VCaP (cell line): ENCODE results near the gene DENND1A.

Experiments used
- H3K27ac ChIP-seq: fragments of 450-650 bp; 2 replicates; pipeline ENCODE4 v1.5.1; 2017
- CTCF ChIP-seq: fragments of 450-650 bp; conservative IDR thresholded peaks from 2 replicates; pipeline ENCODE4 v1.5.1; 2017; ENCODE audit warnings: mild to moderate bottlenecking, moderate library complexity

The DENND1A gene

GRCh38 chr9:123868002-123868401 is 61.9 kb downstream of the DENND1A start:
- TF ChIP-seq CTCF: no peak
- H3K27ac ChIP-seq: no peak overlapping the region

GRCh38 chr9:123867034-123867433 is 62.9 kb downstream of the DENND1A start:
- H3K27ac ChIP-seq: no peak overlapping the region
- TF ChIP-seq CTCF: no peak

- TF ChIP-seq CTCF: no peak
- no peak overlapping the region for H3K27ac ChIP-seq
These were observed 63.4 kb downstream of the DENND1A start for GRCh38 chr9:123866497-123866896.

GRCh38 chr9:123865226-123866000 is 64.5 kb downstream of the DENND1A start:
- no peak for TF ChIP-seq CTCF
- H3K27ac ChIP-seq: no peak overlapping the region

- TF ChIP-seq CTCF: no peak
- no peak overlapping the region for H3K27ac ChIP-seq
These were observed 65.7 kb downstream of the DENND1A start for GRCh38 chr9:123864251-123864650.

- no peak overlapping the region for H3K27ac ChIP-seq
- TF ChIP-seq CTCF: no peak
These were observed 66.6 kb downstream of the DENND1A start for GRCh38 chr9:123863164-123863855.

GRCh38 chr9:123861756-123862120 is 68.2 kb downstream of the DENND1A start:
- TF ChIP-seq CTCF: no peak
- no peak overlapping the region for H3K27ac ChIP-seq
